OCI-LY7 (cell line): ENCODE data around the gene IGSF11.

Source experiments
- CTCF ChIP-seq: fragments of 200-600 bp; sonication (generic); conservative IDR thresholded peaks from 2 replicates; pipeline ENCODE4 v1.5.1; 2014; ENCODE audit warnings: mild to moderate bottlenecking, antibody characterized with exemption, low read length, moderate library complexity, mixed read lengths
- EZH2phosphoT487 ChIP-seq: fragments of 200-600 bp; sonication (generic); IDR thresholded peaks from 2 replicates; pipeline ENCODE4 v1.6.1; 2018; ENCODE audit warnings: low read depth, borderline replicate concordance, mild to moderate bottlenecking, mixed run types, antibody characterized with exemption, low read length, moderate library complexity, mixed read lengths

GRCh38 chr3:118946449-118946848, 88.2 kb downstream of the IGSF11 start:
- TF ChIP-seq CTCF (no peak), EZH2phosphoT487 (no peak)
